HG03342 (cell line): ENCODE data around the gene ATAD1.
"Not testable (repeated sequence)": the region's sequence is repeated elsewhere in the genome, so short reads cannot be mapped to it uniquely, and the experiment has no call there.

ENCODE experiments used
- ATAC-seq: cut with Tn5 transposase; IDR thresholded peaks from one replicate; pipeline ENCODE4 v1.9.1; 2021; ENCODE audit warnings: mild to moderate bottlenecking, moderate library complexity; ENCODE audit not compliant: unreplicated experiment

ATAD1 gene

GRCh38 chr10:87760195-87760905, 57.7 kb downstream of the ATAD1 start:
- no peak for ATAC-seq

- ATAC-seq: no peak
These were observed 58.5 kb downstream of the ATAD1 start for GRCh38 chr10:87759551-87759950.

DNA sequence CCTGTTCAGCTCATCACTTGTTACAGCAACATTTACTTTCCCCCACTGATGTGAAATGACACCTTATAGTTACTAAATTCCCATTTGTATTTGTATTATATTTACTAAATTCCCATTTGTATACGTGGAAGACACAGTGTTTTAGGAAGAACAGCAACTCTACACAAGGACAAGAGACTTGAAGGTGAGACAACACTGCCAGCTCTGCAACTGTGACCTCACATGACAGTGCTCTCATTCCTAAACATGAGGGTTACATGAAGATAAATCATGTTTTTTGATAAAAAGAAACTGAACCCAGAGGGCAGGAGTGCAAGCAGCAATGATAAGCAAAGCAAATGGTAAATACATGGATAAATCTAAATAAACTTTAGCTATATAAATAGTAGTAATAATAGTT, 60.3 kb downstream of the ATAD1 start:
- no peak for ATAC-seq

- no peak for ATAC-seq
These were observed 63.8 kb downstream of the ATAD1 start for GRCh38 chr10:87753995-87754866.

DNA sequence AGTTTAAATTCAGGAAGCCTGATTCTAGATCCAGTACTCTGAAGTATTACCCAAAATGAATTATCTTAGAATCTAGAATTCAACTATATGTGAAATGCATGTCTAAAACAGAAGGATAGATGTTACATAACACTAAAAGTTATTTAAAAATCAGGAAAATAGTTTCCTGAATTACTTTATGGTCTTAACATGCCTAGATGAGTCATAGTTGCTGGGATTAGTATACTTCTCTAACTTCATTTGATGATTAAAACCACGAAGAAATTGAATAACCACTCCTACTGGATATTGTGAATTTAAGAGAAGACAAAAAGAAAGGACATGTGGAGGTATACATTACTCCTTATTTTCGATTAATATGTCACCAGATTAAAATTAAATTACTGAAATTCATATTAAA, 65.5 kb downstream of the ATAD1 start:
- ATAC-seq: no peak

DNA sequence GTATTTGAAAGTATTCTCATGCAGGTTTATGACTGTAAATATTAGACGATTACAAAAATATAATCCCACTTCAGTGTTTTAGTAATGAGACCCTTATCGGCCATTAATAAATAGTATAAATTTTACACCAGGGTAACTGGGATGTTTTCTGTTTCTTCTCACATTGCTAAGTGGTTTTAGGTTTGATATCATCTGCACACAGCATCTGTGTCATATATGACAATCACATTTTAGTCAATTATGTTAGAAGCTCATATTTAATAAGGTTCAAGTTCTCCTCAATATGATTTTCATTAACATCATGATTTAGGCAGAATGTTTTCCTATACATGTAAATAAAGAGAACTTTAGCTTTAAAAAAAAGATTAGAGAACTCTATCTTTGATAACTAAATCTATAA, 66.8 kb downstream of the ATAD1 start:
- no peak for ATAC-seq

- peak; percentile 51 for ATAC-seq
These were observed 67.2 kb downstream of the ATAD1 start for GRCh38 chr10:87750817-87751216.

GRCh38 chr10:87750001-87750671, 67.9 kb downstream of the ATAD1 start:
- peak; percentile 21 for ATAC-seq

GRCh38 chr10:87748244-87748643, 69.8 kb downstream of the ATAD1 start:
- ATAC-seq: not testable (repeated sequence)

DNA sequence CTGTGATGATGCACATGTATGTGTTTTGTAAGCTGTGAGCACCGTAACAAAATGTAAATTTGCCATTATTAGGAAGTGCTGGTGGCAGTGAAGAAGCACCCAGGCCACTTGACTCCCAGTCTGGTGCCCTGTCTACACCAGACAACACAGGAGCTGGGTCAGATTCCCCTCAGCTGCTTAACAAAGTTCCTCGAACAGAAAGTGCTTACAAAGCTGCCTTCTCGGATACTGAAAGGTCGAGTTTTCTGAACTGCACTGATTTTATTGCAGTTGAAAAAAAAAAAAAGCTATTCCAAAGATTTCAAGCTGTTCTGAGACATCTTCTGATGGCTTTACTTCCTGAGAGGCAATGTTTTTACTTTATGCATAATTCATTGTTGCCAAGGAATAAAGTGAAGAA, 71.1 kb downstream of the ATAD1 start:
- ATAC-seq: no peak

DNA sequence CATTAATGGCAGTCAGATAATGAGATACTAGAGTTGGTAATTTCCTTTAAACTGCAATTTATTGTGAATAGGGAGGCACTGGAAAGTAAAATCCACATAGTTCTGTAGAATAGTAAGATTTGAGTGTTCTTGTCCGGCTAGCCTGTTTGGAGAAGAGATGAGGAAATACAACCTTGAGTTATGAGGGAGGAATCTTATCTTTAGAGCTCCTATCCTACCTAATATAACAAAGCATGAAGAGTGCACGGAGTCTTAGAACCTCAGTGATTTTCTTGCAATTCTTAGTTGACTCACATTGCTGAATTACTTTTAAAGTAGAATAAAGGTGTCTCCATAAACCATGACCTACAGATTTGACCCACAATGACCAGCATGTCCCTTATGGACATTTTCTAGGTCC, 73.4 kb downstream of the ATAD1 start:
- no peak for ATAC-seq

- ATAC-seq: not testable (repeated sequence)
These were observed 74.9 kb downstream of the ATAD1 start for GRCh38 chr10:87742992-87743610.

GRCh38 chr10:87740254-87740655, 77.8 kb downstream of the ATAD1 start:
- ATAC-seq: no peak

DNA sequence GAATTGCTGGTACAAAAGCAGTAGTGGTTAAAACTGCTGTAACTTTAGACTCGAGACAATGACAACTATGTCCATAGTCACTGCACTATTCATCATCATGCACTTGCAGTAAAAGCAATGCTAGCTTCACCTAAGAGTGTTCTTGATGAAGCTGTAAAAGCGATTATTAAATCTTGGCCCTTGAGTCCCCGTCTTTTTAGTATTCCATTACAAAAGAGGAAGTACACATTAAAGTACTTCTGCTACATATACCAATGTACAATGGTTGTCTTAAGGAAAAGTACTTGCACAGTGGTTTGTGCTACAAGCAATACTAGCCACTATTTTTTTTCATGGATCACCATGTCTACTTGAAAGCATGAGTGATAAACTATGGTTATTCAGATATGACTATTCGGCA, 78.3 kb downstream of the ATAD1 start:
- ATAC-seq: no peak

GRCh38 chr10:87738253-87738652, 79.8 kb downstream of the ATAD1 start:
- ATAC-seq: not testable (repeated sequence)

- no peak for ATAC-seq
These were observed 82.8 kb downstream of the ATAD1 start for GRCh38 chr10:87734987-87735827.

DNA sequence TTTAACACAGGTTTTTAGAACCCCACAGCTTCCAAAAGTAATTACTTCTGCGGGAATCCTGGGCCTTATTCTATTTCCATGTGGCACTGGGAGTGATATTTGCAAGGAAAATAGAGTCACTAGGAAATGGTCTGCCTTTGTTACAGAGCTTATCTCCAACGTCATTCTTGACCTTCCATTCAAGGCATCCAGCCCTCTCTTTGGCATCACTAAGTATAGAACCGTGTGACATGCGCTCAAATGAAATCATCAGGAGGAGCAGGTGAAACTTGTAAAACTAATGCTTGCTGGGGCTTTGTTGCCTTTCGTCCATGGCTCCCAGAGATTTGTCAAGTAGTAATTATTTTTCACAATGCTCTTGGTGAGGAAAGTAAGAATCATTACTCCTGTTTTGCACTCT, 84.9 kb downstream of the ATAD1 start:
- ATAC-seq: no peak

DNA sequence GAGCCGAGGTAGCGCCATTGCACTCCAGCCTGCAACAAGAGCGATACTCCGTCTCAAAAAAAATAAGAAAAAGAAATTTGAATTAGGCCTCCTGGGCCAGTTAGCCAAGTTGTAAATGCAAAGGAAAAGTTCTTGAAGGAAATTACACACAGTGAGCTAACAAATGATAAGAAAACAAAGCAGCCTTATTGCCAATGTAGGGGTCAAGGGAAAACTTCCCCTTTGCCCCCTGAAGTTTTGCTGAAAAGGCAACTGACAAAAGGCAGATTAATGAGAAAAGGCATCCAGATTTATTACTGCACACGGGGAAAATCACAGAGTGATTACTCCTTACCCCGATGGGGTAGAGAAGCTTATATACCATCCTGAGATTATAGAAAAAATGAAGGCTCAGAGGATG, 88.1 kb downstream of the ATAD1 start:
- ATAC-seq: no peak

GRCh38 chr10:87724789-87725188, 93.2 kb downstream of the ATAD1 start:
- no peak for ATAC-seq

DNA sequence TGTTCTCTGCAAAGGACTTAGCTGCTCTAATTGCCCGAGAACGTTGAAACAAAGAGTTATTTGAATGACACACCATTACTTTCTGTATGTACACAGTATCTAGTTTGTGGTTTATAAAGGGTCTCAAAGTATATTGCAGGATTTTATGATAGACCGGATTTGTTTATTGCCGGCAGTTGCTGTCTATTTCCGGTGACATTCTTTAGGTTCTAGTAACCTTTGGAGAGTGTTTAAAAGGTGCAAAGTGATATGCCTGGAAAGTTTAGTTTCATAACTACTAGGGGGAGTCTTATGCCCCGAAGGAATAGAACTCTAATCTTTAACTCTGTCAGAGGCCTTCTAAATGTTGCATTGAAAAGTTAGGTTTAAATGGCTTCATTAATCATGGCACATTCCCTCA, 94.5 kb downstream of the ATAD1 start:
- ATAC-seq: no peak
